ENCODE measurements around the gene AKAP1.
A peak's percentile ranks its signal among the peaks of the same experiment; 100 is the strongest.
"Not testable (repeated sequence)": the region's sequence is repeated elsewhere in the genome, so short reads cannot be mapped to it uniquely, and the experiment has no call there.

The AKAP1 gene

DNA sequence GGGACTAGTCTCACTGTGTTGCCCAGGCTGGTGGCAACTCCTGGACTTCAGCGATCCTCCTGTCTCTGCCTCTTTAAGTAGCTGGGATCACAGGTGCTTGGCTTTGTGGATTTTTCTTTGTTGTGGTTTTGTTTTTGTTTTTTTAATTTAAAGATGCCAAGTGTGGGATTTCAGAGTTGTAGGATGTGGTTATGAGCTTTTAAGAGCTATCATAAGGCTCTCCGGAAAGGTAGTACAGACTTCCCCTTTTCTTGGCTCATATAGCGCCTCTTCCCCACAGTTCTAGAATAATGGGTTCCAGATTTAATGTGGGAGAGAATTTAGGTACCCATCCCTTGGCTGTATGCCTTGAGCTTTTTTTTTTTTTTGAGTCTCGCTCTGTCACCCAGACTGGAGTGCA, 17.1 kb downstream of the AKAP1 start:
- no peak overlapping the region for H3K4me3 ChIP-seq (ENCODE audit: low read depth, low read length)
- TF ChIP-seq, protein P1, sequence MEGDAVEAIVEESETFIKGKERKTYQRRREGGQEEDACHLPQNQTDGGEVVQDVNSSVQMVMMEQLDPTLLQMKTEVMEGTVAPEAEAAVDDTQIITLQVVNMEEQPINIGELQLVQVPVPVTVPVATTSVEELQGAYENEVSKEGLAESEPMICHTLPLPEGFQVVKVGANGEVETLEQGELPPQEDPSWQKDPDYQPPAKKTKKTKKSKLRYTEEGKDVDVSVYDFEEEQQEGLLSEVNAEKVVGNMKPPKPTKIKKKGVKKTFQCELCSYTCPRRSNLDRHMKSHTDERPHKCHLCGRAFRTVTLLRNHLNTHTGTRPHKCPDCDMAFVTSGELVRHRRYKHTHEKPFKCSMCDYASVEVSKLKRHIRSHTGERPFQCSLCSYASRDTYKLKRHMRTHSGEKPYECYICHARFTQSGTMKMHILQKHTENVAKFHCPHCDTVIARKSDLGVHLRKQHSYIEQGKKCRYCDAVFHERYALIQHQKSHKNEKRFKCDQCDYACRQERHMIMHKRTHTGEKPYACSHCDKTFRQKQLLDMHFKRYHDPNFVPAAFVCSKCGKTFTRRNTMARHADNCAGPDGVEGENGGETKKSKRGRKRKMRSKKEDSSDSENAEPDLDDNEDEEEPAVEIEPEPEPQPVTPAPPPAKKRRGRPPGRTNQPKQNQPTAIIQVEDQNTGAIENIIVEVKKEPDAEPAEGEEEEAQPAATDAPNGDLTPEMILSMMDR (IDR thresholded peaks at IDR 0.05; ENCODE audit: insufficient read depth, low read depth, low read length, missing control alignments): no peak
- peak; percentile 25 for DNase-seq (ENCODE audit: low read depth)

DNA sequence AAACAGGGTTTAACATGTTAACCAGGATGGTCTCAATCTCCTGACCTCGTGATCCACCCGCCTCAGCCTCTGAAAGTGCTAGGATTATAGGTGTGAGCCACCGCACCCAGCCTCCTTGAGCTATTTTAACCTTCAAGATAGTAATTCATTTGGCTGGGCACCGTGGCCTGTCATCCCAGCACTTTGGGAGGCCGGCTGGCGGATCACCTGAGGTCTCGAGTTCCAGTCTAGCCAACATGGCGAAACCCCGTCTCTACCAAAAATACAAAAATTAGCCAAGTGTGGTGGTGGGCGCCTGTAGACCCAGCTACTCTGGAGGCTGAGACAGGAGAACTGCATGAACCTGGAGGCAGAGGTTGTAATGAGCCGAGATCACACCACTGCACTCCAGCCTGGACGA, 17.6 kb downstream of the AKAP1 start:
- DNase-seq (ENCODE audit: low read depth); H3K4me3 ChIP-seq (ENCODE audit: low read depth, low read length): not testable (repeated sequence)

DNA sequence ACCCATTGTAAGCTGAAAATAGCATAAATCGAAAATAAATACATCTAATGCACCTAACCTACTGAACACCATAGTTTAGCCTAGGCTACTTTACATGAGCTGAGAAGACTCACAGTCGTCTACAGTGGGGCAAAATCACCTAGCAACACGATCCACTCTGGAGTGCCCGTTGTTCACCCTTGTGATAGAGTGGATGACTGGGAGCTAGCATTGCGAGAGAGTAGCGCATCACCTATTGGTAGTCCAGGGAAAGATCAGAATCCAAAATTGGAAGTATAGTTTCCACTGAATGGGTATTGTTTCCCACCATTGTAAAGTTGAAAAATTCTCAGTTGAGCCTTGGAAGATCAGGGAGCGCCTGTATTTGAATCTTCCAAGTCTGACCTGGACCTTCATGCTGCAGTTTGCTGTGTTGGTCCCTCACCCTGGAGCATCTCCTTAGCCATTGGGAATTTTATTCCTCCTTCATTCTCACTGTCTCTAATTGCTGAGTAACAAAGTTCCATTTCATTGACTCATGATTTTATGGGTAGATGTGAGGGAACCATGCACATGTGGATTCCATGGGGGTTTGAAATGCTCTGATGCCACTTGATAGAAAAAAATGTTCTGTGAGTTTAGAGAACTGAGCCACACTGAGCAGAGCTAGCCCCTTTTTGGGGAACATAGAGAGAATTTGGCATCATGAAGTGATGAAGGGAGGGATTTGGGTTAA, 19.6 kb downstream of the AKAP1 start:
- TF ChIP-seq, protein P1 (IDR thresholded peaks at IDR 0.05; ENCODE audit: insufficient read depth, low read depth, low read length, missing control alignments): no peak
- no peak for DNase-seq (ENCODE audit: low read depth)

DNA sequence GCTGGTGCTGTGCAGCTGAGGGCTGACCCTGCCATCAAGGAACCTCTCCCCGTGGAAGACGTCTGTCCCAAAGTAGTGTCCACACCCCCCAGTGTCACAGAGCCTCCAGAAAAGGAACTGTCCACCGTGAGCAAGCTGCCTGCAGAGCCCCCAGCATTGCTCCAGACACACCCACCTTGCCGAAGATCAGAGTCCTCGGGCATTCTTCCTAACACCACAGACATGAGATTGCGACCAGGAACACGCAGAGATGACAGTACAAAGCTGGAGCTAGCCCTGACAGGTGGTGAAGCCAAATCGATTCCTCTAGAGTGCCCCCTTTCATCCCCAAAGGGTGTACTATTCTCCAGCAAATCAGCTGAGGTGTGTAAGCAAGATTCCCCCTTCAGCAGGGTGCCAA, 20.5 kb downstream of the AKAP1 start:
- no peak overlapping the region for H3K4me3 ChIP-seq (ENCODE audit: low read depth, low read length)
- TF ChIP-seq, protein P1 (IDR thresholded peaks at IDR 0.05; ENCODE audit: insufficient read depth, low read depth, low read length, missing control alignments): no peak
- DNase-seq (ENCODE audit: low read depth): no peak

More for the DNA sequence above, 19.6 kb downstream of the AKAP1 start:
- no peak overlapping the region for H3K4me3 ChIP-seq (ENCODE audit: low read depth, low read length)

DNA sequence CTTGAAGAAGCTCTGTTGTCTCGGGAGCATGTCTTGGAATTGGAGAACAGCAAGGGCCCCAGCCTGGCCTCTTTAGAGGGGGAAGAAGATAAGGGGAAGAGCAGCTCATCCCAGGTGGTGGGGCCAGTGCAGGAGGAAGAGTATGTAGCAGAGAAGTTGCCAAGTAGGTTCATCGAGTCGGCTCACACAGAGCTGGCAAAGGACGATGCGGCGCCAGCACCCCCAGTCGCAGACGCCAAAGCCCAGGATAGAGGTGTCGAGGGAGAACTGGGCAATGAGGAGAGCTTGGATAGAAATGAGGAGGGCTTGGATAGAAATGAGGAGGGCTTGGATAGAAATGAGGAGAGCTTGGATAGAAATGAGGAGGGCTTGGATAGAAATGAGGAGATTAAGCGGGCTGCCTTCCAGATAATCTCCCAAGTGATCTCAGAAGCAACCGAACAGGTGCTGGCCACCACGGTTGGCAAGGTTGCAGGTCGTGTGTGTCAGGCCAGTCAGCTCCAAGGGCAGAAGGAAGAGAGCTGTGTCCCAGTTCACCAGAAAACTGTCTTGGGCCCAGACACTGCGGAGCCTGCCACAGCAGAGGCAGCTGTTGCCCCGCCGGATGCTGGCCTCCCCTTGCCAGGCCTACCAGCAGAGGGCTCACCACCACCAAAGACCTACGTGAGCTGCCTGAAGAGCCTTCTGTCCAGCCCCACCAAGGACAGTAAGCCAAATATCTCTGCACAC, 21.2 kb downstream of the AKAP1 start:
- TF ChIP-seq, protein P1 (IDR thresholded peaks at IDR 0.05; ENCODE audit: insufficient read depth, low read depth, low read length, missing control alignments): peak; percentile 5
- no peak overlapping the region for H3K4me3 ChIP-seq (ENCODE audit: low read depth, low read length)
- DNase-seq (ENCODE audit: low read depth): no peak

DNA sequence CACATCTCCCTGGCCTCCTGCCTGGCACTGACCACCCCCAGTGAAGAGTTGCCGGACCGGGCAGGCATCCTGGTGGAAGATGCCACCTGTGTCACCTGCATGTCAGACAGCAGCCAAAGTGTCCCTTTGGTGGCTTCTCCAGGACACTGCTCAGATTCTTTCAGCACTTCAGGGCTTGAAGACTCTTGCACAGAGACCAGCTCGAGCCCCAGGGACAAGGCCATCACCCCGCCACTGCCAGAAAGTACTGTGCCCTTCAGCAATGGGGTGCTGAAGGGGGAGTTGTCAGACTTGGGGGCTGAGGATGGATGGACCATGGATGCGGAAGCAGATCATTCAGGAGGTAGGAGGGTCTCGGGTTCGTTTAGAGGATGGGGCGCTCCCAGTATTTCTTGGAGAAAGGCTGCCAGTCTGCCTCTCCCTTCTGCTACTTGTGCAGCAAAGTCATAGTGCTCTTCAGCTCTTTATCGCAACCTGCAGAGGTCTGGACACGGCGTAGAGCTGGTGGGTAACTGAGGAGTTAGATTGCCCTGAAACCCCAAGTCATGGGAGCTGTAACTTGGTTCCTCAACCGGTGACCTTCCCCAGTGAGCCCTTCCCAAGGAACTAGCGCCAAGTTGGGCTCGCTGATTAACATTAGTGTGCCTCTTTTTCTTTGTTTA, 21.9 kb downstream of the AKAP1 start:
- no peak overlapping the region for H3K4me3 ChIP-seq (ENCODE audit: low read depth, low read length)
- DNase-seq (ENCODE audit: low read depth): no peak
- TF ChIP-seq, protein P1 (IDR thresholded peaks at IDR 0.05; ENCODE audit: insufficient read depth, low read depth, low read length, missing control alignments): no peak

DNA sequence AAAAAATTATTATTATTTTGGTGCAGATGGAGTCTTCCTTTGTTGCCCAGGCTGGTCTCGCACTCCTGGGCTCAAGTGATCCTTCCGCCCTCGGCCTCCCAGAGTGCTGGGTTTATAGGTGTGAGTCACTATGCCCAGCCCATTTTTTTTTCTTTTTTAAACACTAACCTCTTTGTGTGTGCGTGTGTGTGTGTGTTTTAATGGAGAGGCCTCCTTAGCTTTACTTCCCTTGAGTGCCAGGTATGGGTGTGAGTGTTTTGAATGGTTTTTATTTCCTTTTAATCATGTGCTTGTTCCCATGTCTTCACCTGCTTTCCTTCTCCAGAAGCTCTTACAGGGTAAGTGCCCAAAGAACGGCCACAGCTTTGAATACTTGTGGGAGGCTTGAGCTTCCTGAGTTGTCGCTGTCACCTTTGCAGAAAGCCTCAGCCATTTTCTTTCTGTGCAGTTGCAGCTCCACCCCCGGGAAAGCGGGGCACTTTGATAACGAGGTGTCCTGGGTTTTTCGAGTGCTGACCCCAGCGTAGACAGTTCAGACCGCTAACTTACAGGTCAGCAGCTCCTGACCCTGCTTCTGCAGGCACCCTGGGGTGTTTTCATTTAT, 22.6 kb downstream of the AKAP1 start:
- no peak for DNase-seq (ENCODE audit: low read depth)
- no peak overlapping the region for H3K4me3 ChIP-seq (ENCODE audit: low read depth, low read length)
- TF ChIP-seq, protein P1 (IDR thresholded peaks at IDR 0.05; ENCODE audit: insufficient read depth, low read depth, low read length, missing control alignments): no peak
